PFSK-1 (cell line): ENCODE results near the gene SEC14L1.

Experiments used
- FOXP2 ChIP-seq: optimal IDR thresholded peaks from 2 replicates; pipeline ENCODE3; 2011; ENCODE audit warnings: borderline replicate concordance, control low read depth, inconsistent platforms; ENCODE audit not compliant: insufficient read depth; ENCODE audit errors: extremely low read length, extremely low read depth
- POLR2AphosphoS5 ChIP-seq: IDR thresholded peaks from 2 replicates; pipeline ENCODE4 v1.6.1; 2012; ENCODE audit warnings: low read depth, mild to moderate bottlenecking, control low read depth, low read length, moderate library complexity
- REST ChIP-seq, 2 experiments: IDR thresholded peaks; 2 replicates each; pipeline versions ENCODE4 v1.6.1 to v1.8.0; 2011 to 2012; ENCODE audit warnings: low read depth in 2 of 2, low read length in 2 of 2, control low read depth in 1 of 2, inconsistent platforms in 1 of 2, mild to moderate bottlenecking in 1 of 2, moderate library complexity in 1 of 2; ENCODE audit not compliant: insufficient read depth in 1 of 2
- SIN3A ChIP-seq: IDR thresholded peaks from 2 replicates; pipeline ENCODE4 v1.6.1; 2012; ENCODE audit warnings: mild to moderate bottlenecking, low read length, moderate library complexity, borderline replicate concordance; ENCODE audit not compliant: insufficient read depth
- TAF1 ChIP-seq: IDR thresholded peaks from 2 replicates; pipeline ENCODE4 v1.6.1; 2012; ENCODE audit warnings: low read length, control low read depth, borderline replicate concordance; ENCODE audit not compliant: insufficient read depth

Gene SEC14L1

GRCh38 chr17:77211681-77212080, 70.9 kb downstream of the SEC14L1 start:
- TF ChIP-seq TAF1 (no peak), FOXP2 (no peak), SIN3A (no peak), REST (IDR thresholded peaks at IDR 0.05; ENCODE audit: insufficient read depth in 1 of 2, low read depth in 2 of 2, low read length in 2 of 2) (no peak), POLR2AphosphoS5 (no peak)

GRCh38 chr17:77212081-77212832, 71.5 kb downstream of the SEC14L1 start:
- TF ChIP-seq TAF1 (no peak), FOXP2 (no peak), POLR2AphosphoS5 (no peak), SIN3A (no peak)

GRCh38 chr17:77212833-77213777, 72.3 kb downstream of the SEC14L1 start:
- TF ChIP-seq TAF1 (no peak), FOXP2 (no peak), SIN3A (no peak), POLR2AphosphoS5 (no peak), REST (IDR thresholded peaks at IDR 0.05; ENCODE audit: insufficient read depth in 1 of 2, low read depth in 2 of 2, low read length in 2 of 2) (no peak)

- no peak for TF ChIP-seq REST (IDR thresholded peaks at IDR 0.05; ENCODE audit: insufficient read depth in 1 of 2, low read depth in 2 of 2, low read length in 2 of 2)
- no peak for TF ChIP-seq POLR2AphosphoS5
- TF ChIP-seq TAF1 = no peak
- TF ChIP-seq FOXP2 = no peak
- TF ChIP-seq SIN3A = no peak
These were observed 73.0 kb downstream of the SEC14L1 start for GRCh38 chr17:77213778-77214132.

GRCh38 chr17:77214328-77214727, 73.6 kb downstream of the SEC14L1 start:
- TF ChIP-seq POLR2AphosphoS5 = no peak
- TF ChIP-seq FOXP2 = no peak
- no peak for TF ChIP-seq SIN3A
- TF ChIP-seq TAF1 = no peak
